HepG2 (cell line): ENCODE measurements around the gene ADGRG6. TPM values are rescaled to one million over a fixed set of nuclear protein-coding genes. Genes with fewer than 3 reads are reported as not detected.

Experiments used
- CAMTA2 ChIP-seq: sonication (generic); formaldehyde crosslinking; IDR thresholded peaks from 2 replicates; pipeline ENCODE4 v1.4.0; 2020; ENCODE audit warnings: mild to moderate bottlenecking, missing genetic modification reagents, borderline replicate concordance
- EP300 ChIP-seq, 3 experiments: sonication (generic) in 1 of 3; formaldehyde crosslinking in 1 of 3; IDR thresholded peaks; 2 replicates each; pipeline versions ENCODE4 v1.5.1 to v1.6.1; 2011 to 2020; ENCODE audit warnings: low read depth in 2 of 3, low read length in 2 of 3, borderline replicate concordance in 1 of 3, improper control_type of control experiment in 1 of 3, mild to moderate bottlenecking in 1 of 3, missing genetic modification reagents in 1 of 3, moderate library complexity in 1 of 3
- KDM5B ChIP-seq: sonication (generic); formaldehyde crosslinking; IDR thresholded peaks from 2 replicates; pipeline ENCODE4 v1.4.0; 2020; ENCODE audit warnings: missing genetic modification reagents, mild to moderate bottlenecking, borderline replicate concordance
- MEIS1 ChIP-seq: sonication (generic); formaldehyde crosslinking; IDR thresholded peaks from 2 replicates; pipeline ENCODE4 v1.9.0; 2021; ENCODE audit warnings: mild to moderate bottlenecking, missing genetic modification reagents, moderate library complexity, borderline replicate concordance
- PHF20 ChIP-seq: sonication (generic); formaldehyde crosslinking; IDR thresholded peaks from 2 replicates; pipeline ENCODE4 v1.5.0; 2020; ENCODE audit warnings: mild to moderate bottlenecking, missing genetic modification reagents
- POLR2A ChIP-seq, 2 experiments: IDR thresholded peaks; 2 replicates each; pipeline ENCODE4 v1.6.1; 2011; ENCODE audit warnings: low read depth in 2 of 2, low read length in 2 of 2, mild to moderate bottlenecking in 1 of 2, moderate library complexity in 1 of 2; ENCODE audit not compliant: insufficient read depth in 1 of 2
- RBM22 ChIP-seq: fragments of 200-400 bp; formaldehyde crosslinking; optimal IDR thresholded peaks from 2 replicates; pipeline ENCODE3; 2017; ENCODE audit warnings: mild to moderate bottlenecking, low read length, moderate library complexity
- RFX3 ChIP-seq: IDR thresholded peaks from 2 replicates; pipeline ENCODE4 v1.6.1; 2016; ENCODE audit warnings: missing biosample characterization, missing genetic modification reagents
- SP1 ChIP-seq, 2 experiments: fragments of 450-650 bp in 1 of 2; sonication (generic) in 1 of 2; formaldehyde crosslinking in 1 of 2; IDR thresholded peaks; 2 replicates each; pipeline versions ENCODE4 v1.4.0 to v1.6.1; 2016 to 2020; ENCODE audit warnings: missing genetic modification reagents in 1 of 2
- U2AF1 ChIP-seq: fragments of 200-400 bp; formaldehyde crosslinking; optimal IDR thresholded peaks from 2 replicates; pipeline ENCODE3; 2017; ENCODE audit warnings: mild to moderate bottlenecking, low read depth, low read length
- ZBTB42 ChIP-seq: sonication (generic); formaldehyde crosslinking; IDR thresholded peaks from 2 replicates; pipeline ENCODE4 v1.5.0; 2020; ENCODE audit warnings: mild to moderate bottlenecking, missing genetic modification reagents
- ZFP82 ChIP-seq: sonication (generic); formaldehyde crosslinking; IDR thresholded peaks from 2 replicates; pipeline ENCODE4 v1.5.1; 2020; ENCODE audit warnings: mild to moderate bottlenecking, missing genetic modification reagents, borderline replicate concordance
- ZFP90 ChIP-seq: sonication (generic); formaldehyde crosslinking; IDR thresholded peaks from 2 replicates; pipeline ENCODE4 v1.8.0; 2022; ENCODE audit warnings: missing genetic modification reagents, mild to moderate bottlenecking, inconsistent platforms, borderline replicate concordance
- ZNF101 ChIP-seq: sonication (generic); formaldehyde crosslinking; IDR thresholded peaks from 2 replicates; pipeline ENCODE4 v1.4.0; 2020; ENCODE audit warnings: mild to moderate bottlenecking, low read depth, missing genetic modification reagents, borderline replicate concordance
- ZNF296 ChIP-seq: sonication (generic); formaldehyde crosslinking; conservative IDR thresholded peaks from 2 replicates; pipeline ENCODE4 v1.5.0; 2020; ENCODE audit warnings: mild to moderate bottlenecking, missing genetic modification reagents
- ZNF367 ChIP-seq: sonication (generic); formaldehyde crosslinking; IDR thresholded peaks from 2 replicates; pipeline ENCODE4 v1.4.0; 2020; ENCODE audit warnings: missing genetic modification reagents, borderline replicate concordance
- ZNF552 ChIP-seq: sonication (generic); formaldehyde crosslinking; IDR thresholded peaks from 2 replicates; pipeline ENCODE4 v1.9.0; 2022; ENCODE audit warnings: missing genetic modification reagents, mild to moderate bottlenecking, borderline replicate concordance
- ZNF720 ChIP-seq: sonication (generic); formaldehyde crosslinking; IDR thresholded peaks from 2 replicates; pipeline ENCODE4 v1.4.0; 2020; ENCODE audit warnings: missing genetic modification reagents
- ZSCAN30 ChIP-seq: sonication (generic); formaldehyde crosslinking; IDR thresholded peaks from 2 replicates; pipeline ENCODE4 v1.5.0; 2020; ENCODE audit warnings: mild to moderate bottlenecking, missing genetic modification reagents
- polyA plus RNA-seq, 8 experiments: library from polyadenylated mRNA; depleted of rRNA in 3 of 8; stranded (reverse) in 7 of 8; unstranded in 1 of 8; fragments of >200 nt; fragmentation: Illumina TruSeq in 4 of 8; extraction: Trizol in 4 of 8; gene quantifications; 2 replicates each; pipeline versions ENCODE4 v1.2.1 to v1.2.3, GENCODE V29; 2011 to 2016; ENCODE audit warnings: low read depth in 4 of 8, missing spikeins in 1 of 8, mixed read lengths in 1 of 8; ENCODE audit not compliant: insufficient read depth in 1 of 8
- total RNA-seq, 5 experiments: library from RNA; depleted of rRNA; stranded (reverse); fragments of >200 nt; fragmentation: Illumina TruSeq; extraction: Trizol; gene quantifications; 2 replicates each; pipeline ENCODE4 v1.2.3, GENCODE V29; 2016; ENCODE audit warnings: low read depth in 1 of 5
- TF ChIP-seq, protein P1 (sequence below): sonication (generic); formaldehyde crosslinking; IDR thresholded peaks from 2 replicates; pipeline ENCODE4 v1.4.0; 2020; ENCODE audit warnings: missing genetic modification reagents, borderline replicate concordance
- TF ChIP-seq, protein P2 (sequence below): sonication (generic); formaldehyde crosslinking; IDR thresholded peaks from 2 replicates; pipeline ENCODE4 v1.8.1; 2023; ENCODE audit warnings: mild to moderate bottlenecking, missing genetic modification reagents, borderline replicate concordance
- TF ChIP-seq, protein P3 (sequence below): sonication (generic); formaldehyde crosslinking; IDR thresholded peaks from 2 replicates; pipeline ENCODE4 v1.4.0; 2020; ENCODE audit warnings: mild to moderate bottlenecking, missing genetic modification reagents
- TF ChIP-seq, protein P4 (sequence below): sonication (generic); formaldehyde crosslinking; IDR thresholded peaks from 2 replicates; pipeline ENCODE4 v1.4.0; 2020; ENCODE audit warnings: mild to moderate bottlenecking, missing genetic modification reagents
- TF ChIP-seq, protein P5 (sequence below): sonication (generic); formaldehyde crosslinking; IDR thresholded peaks from 2 replicates; pipeline ENCODE4 v1.4.0; 2020; ENCODE audit warnings: missing genetic modification reagents, borderline replicate concordance

ADGRG6 gene
- total and polyA plus RNA-seq, 2 of the 13 experiments (the other 11 are each of a cell fraction or from before 2014, with no cell fraction given) = 129 to 249 TPM

DNA sequence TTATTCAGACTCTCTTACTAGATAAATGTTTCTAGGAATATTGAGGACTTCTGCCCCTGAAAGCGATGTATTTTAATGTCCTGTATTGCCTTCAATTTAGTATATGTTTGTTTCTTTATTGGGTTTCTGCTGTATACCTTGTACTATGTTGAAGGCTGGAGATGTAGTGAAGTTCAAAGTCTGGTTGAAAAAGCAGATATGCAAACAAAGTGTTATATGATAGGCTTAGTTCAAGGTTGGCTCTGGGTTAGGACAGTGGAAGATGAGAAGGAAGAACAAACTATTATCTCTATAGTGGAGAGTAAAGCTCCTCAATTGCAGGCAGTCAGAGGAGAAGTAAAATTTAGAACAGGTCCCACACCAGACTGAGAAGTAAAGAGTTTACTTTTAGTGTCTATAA lies 36.3 kb upstream of the ADGRG6 start (continued):
- TF ChIP-seq, protein P1, sequence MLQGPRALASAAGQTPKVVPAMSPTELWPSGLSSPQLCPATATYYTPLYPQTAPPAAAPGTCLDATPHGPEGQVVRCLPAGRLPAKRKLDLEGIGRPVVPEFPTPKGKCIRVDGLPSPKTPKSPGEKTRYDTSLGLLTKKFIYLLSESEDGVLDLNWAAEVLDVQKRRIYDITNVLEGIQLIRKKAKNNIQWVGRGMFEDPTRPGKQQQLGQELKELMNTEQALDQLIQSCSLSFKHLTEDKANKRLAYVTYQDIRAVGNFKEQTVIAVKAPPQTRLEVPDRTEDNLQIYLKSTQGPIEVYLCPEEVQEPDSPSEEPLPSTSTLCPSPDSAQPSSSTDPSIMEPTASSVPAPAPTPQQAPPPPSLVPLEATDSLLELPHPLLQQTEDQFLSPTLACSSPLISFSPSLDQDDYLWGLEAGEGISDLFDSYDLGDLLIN (CRISPR knock-in tag) = no peak
- no peak for TF ChIP-seq CAMTA2 (CRISPR knock-in tag)
- TF ChIP-seq ZNF367 (CRISPR knock-in tag) = no peak
- TF ChIP-seq, protein P2, sequence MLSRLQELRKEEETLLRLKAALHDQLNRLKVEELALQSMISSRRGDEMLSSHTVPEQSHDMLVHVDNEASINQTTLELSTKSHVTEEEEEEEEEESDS (CRISPR knock-in tag) = peak; percentile 58; the same call in 1 of the 2 replicates
- no peak for TF ChIP-seq ZFP90 (CRISPR knock-in tag)
- no peak for TF ChIP-seq PHF20
- no peak for TF ChIP-seq SP1 (IDR thresholded peaks at IDR 0.05)
- TF ChIP-seq SP1 (CRISPR knock-in tag; IDR thresholded peaks at IDR 0.05) = 0 out of 2 replicates have a peak, but pooled peaks have one; percentile 43
- no peak for TF ChIP-seq KDM5B (CRISPR knock-in tag)
- TF ChIP-seq, protein P3, sequence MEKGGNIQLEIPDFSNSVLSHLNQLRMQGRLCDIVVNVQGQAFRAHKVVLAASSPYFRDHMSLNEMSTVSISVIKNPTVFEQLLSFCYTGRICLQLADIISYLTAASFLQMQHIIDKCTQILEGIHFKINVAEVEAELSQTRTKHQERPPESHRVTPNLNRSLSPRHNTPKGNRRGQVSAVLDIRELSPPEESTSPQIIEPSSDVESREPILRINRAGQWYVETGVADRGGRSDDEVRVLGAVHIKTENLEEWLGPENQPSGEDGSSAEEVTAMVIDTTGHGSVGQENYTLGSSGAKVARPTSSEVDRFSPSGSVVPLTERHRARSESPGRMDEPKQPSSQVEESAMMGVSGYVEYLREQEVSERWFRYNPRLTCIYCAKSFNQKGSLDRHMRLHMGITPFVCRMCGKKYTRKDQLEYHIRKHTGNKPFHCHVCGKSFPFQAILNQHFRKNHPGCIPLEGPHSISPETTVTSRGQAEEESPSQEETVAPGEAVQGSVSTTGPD (CRISPR knock-in tag) = no peak
- peak in 1 of 2 experiments; percentile 96; a peak in 2 of 4 replicates for TF ChIP-seq EP300 (IDR thresholded peaks at IDR 0.05; ENCODE audit: low read depth in 2 of 2, low read length in 2 of 2)
- TF ChIP-seq EP300 (CRISPR knock-in tag; IDR thresholded peaks at IDR 0.05; ENCODE audit: borderline replicate concordance) = peak; percentile 81
- no peak for TF ChIP-seq ZNF101
- no peak for TF ChIP-seq ZNF552 (CRISPR knock-in tag)
- no peak for TF ChIP-seq RBM22
- TF ChIP-seq ZBTB42 (CRISPR knock-in tag) = no peak
- TF ChIP-seq ZSCAN30 (CRISPR knock-in tag) = no peak
- no peak for TF ChIP-seq MEIS1
- no peak for TF ChIP-seq ZNF720
- TF ChIP-seq, protein P4, sequence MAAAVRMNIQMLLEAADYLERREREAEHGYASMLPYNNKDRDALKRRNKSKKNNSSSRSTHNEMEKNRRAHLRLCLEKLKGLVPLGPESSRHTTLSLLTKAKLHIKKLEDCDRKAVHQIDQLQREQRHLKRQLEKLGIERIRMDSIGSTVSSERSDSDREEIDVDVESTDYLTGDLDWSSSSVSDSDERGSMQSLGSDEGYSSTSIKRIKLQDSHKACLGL (CRISPR knock-in tag) = no peak
- no peak for TF ChIP-seq ZNF296
- no peak for TF ChIP-seq U2AF1
- no peak for TF ChIP-seq POLR2A (IDR thresholded peaks at IDR 0.05; ENCODE audit: insufficient read depth in 1 of 2, low read depth in 2 of 2, low read length in 2 of 2)
- TF ChIP-seq, protein P5, sequence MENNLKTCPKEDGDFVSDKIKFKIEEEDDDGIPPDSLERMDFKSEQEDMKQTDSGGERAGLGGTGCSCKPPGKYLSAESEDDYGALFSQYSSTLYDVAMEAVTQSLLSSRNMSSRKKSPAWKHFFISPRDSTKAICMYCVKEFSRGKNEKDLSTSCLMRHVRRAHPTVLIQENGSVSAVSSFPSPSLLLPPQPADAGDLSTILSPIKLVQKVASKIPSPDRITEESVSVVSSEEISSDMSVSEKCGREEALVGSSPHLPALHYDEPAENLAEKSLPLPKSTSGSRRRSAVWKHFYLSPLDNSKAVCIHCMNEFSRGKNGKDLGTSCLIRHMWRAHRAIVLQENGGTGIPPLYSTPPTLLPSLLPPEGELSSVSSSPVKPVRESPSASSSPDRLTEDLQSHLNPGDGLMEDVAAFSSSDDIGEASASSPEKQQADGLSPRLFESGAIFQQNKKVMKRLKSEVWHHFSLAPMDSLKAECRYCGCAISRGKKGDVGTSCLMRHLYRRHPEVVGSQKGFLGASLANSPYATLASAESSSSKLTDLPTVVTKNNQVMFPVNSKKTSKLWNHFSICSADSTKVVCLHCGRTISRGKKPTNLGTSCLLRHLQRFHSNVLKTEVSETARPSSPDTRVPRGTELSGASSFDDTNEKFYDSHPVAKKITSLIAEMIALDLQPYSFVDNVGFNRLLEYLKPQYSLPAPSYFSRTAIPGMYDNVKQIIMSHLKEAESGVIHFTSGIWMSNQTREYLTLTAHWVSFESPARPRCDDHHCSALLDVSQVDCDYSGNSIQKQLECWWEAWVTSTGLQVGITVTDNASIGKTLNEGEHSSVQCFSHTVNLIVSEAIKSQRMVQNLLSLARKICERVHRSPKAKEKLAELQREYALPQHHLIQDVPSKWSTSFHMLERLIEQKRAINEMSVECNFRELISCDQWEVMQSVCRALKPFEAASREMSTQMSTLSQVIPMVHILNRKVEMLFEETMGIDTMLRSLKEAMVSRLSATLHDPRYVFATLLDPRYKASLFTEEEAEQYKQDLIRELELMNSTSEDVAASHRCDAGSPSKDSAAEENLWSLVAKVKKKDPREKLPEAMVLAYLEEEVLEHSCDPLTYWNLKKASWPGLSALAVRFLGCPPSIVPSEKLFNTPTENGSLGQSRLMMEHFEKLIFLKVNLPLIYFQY (CRISPR knock-in tag) = peak; percentile 52; the same call in 1 of the 2 replicates
- no peak for TF ChIP-seq RFX3 (CRISPR knock-in tag)
- TF ChIP-seq ZFP82 (CRISPR knock-in tag) = no peak
